GM19193 (cell line): ENCODE measurements around the gene GNB1L.

Experiments
- POLR2A ChIP-seq: IDR thresholded peaks from 4 replicates; pipeline ENCODE4 v1.6.1; 2011; ENCODE audit not compliant: insufficient read depth, insufficient read length; ENCODE audit errors: extremely low read depth

Gene GNB1L

DNA sequence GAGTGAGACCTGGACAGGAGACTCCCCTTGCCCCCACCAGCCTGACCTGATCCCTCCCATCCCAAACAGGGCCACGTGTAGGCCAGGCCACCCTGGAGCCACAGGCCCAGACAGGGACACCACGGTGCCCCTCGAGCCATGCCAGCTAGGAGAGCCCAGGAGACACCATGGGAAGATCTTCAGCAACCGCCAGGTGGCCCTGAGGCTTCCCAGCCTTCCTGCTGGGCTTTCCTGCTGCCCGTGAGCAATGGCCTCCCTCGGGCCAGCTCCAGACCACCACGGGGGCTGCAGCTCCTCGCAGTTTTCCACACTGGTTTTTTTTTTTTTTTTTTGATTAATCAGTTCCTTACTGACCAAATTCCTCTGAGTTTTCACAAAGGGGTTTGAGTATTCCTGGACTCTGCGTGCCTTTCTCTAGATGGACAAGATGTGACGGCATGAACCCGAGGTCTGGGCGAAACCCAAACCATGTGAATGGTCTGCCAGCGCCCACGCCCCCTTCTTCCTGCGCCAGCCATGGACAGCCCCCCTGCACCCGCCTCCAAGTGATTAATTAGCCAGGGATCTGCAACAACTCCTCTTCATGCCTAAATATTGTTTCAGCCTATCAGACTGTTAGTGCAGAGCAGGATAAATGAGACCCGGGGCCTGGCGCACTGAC lies 53.2 kb downstream of the GNB1L start:
- no peak for TF ChIP-seq POLR2A

DNA sequence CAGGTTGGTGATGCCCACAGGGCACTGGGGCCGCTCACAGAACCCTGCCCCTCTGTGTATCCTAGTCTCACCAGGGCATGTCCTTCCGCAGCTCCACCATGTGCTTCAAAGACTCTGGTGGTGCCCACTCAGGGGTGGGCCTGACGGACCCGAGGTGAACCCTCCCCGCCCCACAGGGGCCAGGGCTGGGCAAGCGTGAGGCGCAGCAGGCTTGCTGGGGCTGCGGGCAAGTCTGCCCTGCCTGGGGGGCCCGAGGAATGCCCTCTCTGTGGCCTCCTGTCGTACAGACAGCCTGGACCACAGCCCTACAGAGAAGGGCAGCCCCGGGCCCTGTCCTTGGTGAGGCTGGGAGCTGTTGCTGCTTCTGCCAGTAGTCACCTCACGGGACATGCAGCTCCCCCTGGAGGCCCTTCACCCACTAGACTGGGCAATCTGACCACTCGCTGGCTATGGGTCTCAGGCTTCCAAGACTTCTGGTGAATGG lies 53.9 kb downstream of the GNB1L start:
- no peak for TF ChIP-seq POLR2A

DNA sequence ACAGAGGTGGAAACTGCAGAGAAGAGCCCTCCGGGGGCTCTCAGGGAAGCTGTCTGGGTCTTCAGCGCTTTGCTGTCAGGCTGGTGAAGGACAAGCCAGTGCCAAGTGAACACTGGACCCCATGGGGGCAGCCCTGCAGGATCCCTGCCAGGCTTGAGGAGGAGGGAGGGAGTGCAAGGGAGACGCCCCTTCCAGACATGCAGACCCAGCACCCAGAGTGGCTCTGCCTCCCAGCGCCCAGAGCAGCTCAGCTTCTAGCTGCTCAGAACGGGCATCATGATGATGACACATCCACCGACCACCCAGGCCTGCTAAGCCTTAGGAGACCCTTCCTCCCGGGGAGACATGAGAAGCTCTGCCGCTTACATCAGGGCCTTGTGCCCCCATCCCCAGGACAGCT lies 54.4 kb downstream of the GNB1L start:
- no peak for TF ChIP-seq POLR2A

DNA sequence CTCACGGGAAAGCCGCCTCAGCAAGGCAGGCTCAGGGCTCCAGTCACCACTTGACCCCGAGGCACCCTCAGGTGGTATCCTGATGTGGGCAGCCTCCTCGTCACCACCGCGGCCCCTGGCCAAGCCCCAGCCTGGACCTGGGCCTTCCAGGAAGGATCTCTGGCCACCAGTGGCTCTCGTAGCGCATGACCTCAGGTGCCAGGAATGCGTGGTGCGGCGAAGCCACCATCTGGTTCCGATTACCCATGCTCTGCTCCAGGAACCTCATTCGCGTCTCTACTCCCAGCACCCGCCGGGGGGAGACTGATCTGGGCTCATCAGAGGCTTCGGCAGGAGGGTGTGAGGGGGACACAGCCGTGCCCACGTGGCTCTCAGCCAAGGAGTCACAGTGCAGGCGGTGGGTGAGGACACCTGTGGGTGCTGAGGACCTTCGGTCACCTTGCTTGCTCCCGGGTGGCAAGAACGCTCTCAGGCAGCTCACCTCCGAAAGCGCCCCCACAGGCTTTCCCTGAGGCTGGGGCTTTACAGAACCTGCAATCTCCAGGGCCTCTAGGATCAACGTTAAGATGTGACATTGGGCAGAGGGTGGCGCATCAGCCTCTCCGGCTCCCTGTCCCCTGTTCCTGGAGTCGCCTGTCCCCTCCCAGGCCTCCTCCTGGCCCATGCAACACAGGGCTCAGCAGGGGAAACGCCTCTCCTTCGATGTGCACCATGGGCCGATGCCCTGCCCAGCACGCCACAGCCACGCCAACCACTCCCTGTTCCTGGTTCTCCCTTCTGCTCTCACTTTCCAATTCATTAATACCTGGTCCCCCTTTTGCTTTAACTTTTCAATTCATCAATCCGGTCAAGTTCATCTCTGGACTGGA lies 55.1 kb downstream of the GNB1L start:
- no peak for TF ChIP-seq POLR2A

DNA sequence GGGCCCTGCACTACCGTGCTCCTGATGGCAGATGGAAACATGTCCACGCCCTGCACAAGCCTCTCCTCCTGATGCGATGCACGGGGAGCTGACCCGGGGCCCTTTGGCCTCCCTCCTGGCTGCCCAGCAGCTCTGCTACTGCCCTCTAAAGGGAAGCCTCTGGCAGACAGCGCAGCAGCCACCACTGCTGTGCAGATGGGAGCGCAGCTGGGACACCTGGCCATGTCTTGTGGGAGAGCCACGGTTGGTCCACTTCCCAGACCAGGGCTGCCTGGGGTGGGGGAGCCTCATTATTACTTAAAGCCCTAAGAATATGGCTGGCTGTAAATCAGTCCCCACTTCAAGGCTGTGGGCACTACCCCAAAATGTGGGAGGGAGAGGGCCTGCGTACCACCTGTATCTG lies 55.8 kb downstream of the GNB1L start:
- no peak for TF ChIP-seq POLR2A

DNA sequence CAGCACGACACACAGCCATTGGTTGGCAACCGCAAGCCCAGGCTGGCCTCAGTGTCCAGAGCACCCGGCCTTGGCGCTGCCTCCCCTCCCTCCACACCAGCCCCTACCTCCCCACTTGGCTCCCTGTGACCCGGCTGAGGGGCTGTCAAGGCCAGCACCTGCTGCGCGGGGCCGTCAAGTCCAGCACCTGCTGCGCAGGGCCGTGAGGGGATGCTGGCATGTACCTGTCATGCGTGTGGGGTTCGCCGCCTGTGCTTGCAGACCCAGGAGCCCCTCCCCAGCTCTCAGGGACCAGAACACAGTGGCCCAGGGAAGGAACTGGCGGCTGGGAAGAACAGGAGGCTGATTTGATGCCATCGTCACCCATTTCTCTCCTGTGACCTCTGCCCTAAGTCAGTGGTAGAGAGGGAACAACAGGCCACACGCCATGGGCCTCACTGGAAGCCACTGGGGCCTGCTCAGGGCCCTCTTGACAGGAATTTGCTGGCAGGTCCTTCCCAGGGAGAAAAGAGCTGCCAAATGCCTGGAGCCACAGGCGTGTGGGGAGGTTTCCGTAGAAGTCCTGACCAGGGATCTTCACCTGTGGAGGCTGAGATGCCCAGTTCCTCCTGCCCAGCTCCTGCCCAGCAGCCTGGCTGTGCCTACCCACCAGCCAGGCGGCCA lies 56.5 kb downstream of the GNB1L start:
- TF ChIP-seq POLR2A, result no peak

DNA sequence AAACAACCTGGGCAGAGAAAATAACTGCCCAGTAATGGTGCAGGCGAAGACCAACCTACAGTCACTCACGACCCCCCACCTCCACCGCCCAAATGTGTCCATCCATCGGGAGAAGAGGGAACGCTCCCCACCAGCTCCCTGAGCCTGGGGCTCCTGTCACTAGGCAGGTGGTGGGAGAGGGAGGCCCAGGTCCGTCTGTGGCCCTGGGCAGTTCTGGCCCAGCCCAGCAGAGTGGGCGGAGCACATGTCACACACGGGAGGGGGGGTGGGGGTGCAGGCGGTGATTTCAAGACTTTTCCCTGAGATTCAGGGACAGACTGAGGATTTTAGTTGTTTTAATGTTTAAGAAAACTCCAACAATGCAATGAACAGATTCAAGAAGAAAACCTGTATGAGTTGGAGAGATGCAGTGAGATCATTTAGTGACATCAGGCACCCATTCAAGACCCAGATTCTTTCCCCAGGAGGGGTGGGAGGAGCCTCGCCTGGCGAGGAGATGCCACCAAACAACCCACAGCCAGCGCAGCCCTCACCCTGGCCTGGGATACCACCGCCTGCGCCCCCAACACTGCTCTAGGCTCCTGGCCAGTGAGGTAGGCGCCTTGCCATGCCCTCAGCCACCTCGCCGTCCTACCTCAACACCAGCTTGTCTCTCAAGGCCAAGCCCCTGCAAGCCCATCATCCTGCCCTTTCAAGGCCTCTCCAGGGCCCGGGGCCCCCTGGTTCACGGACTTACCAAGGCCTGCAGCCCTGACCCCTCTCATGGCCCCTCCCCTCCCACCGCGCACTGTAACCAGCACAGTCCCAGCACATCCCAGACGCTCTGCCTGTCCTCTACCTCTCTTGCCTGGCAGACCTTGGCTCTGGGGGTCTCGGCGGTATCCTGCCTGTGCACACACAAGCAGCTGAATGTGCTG lies 57.3 kb downstream of the GNB1L start:
- TF ChIP-seq POLR2A, result no peak

DNA sequence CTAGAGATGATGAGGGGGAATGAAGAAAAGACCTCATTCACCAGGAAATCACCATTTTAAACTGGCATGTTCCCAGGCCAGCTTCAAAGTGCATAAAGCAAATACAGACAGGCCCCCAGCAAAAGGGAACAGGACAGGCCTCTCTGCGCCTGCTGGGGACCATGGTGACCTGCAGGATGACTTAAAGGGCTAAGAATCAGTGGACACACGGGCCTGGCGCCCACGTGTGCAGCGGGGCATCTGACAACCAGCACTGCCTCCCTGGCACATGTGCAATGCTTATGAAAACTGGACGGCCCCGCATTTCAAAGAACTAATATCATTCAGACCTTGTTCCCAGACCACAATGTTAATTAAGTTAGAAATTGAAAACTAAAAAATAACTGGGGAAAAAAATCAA lies 58.5 kb downstream of the GNB1L start:
- TF ChIP-seq POLR2A, result no peak

DNA sequence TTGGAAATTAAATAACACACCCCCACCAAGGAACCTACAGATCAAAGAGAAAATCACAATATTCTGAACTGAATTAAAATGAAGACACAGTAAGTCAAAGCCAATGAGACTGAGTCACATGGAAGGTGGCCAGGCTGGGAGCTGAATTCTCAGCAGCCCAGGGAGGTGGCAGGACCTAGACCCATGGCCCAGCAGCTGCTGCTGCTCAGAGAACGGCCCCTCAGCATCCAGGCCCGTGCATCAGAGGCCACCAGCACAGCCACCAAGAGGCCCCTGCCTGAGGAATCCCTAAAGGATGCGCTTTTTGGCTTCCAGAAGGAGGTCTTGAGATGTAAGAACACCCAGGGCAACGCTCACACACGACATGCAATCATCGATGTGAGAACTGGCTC lies 59.1 kb downstream of the GNB1L start:
- TF ChIP-seq POLR2A, result no peak

DNA sequence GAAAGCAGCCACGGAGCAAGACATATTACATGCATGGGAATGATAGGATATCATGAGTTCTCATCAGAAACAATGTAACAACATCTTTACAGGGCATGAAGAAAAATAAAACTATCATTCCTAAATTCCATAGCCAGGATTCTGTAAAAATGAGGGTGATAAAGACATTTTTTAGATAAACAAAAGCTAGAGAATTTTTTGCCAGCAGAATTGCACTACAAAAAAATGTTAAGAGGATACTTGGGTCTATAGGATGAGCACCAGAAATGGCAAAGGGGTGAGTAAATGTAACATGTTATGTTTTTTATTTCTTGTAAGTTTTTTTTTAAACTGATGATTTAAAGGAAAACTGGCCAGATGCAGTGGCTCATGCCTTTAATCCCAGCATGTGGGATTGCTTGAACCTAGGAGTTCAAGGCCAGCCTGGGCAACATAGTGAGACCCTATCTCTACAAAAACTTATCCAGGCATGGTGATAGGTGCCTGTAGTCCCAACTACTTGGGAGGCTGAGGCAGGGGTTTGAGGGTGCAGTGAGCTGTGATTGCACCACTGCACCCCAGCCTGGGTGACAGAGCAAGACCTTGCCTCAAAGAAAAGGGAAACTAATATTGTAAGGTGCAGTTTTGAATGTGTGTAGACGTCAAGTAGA lies 60.9 kb downstream of the GNB1L start:
- no peak for TF ChIP-seq POLR2A

DNA sequence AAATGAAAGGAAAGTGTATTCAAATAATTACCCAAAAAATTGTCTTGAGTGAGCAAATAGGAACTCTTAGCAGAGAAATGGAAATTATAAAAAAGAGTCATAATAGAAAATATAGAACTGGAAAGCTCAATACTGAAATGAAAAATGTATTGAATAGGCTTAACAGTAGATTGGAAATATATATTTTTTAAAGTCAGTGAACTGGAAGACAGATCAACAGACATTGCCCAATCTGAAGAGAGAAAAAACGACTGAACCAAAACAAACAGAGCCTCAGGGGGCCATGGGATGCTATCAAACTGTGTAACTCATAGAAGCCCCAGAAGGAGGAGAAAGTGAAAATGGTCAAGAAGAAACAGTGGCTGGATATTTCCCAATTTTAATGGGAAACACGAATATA lies 61.5 kb downstream of the GNB1L start:
- TF ChIP-seq POLR2A, result no peak

DNA sequence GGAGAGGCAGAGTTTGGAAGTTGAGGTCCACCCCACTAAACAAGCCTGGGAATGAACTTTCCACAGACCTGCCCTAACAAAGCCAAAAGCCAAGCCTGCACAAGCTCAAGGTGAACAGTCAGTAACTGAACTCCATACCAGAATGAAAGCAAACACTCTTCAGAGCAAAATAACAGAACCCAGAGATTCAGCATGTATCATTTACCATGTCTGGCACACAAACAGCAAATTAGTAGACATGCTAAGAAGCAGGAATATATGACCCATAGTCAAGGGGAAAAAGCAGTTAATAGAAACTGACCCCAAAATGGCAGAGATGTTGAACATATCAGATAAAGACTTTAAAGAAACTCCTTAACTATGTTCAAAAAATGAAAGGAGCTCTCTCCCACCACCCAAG lies 62.8 kb downstream of the GNB1L start:
- no peak for TF ChIP-seq POLR2A

DNA sequence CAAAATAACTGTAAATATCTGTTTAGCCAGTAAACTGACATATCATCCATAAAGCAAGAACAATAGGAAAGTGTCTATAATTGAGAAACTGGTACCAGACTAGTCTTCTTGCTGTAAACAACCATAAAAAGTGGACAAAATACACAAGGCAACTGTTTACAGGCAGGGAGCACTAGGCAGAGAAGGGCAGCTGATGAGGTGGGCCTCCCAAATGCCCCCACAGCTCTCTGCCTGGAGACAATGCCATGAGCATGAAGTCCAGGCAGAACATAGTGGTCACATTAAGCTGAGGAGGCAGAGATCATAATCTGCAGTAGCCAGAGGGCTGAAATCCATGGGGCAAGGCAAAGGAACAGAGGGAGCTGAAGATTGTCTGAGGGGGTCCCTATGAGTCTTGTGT lies 63.4 kb downstream of the GNB1L start:
- TF ChIP-seq POLR2A, result no peak

DNA sequence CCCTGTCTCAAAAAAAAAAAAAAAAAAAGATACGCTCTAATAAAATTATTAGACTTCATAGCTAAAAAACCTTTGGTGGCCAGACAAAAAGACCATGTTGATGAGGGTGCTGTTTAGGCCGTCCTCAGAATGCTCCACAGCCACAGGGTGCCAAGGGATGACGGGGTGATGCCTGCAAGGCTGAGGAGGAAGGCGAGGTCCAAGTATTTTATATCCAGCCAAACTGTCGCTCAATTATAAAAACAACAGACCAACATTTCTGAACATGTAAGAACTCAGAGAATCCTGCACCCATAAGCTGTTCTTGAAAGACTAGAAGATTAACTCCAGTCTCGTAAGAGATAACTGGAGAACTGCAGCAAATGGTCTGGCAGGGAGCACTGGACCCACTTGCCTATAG lies 64.8 kb downstream of the GNB1L start:
- TF ChIP-seq POLR2A, result no peak
